ENCODE measurements around the gene TSPAN9.
A peak's percentile ranks its signal among the peaks of the same experiment; 100 is the strongest.

Gene TSPAN9

GRCh38 chr12:3076730-3077571 is at the start of gene TSPAN9:
Gene TSPAN9, plus strand, starts transcription at chr12:3077379. Its CDS starts 123,815 bp downstream, at chr12:3201194.
- peaks cover 0 to 4% (median 0%) of the 10 kb centered on the region in 5 donors for H3K36me3 ChIP-seq (ENCODE audit: control insufficient read depth in 5 of 5, insufficient read depth in 5 of 5, low read length in 5 of 5)
- peak within 1 kb of the TSS; percentile 74 to 81 (median 80) for H3K4me3 ChIP-seq (ENCODE audit: low read depth in 1 of 5, low read length in 5 of 5)
- peak within 1 kb of the TSS; percentile 77 for H3K27ac ChIP-seq (ENCODE audit: low read depth, low read length)
- H3K9me3 ChIP-seq (ENCODE audit: control insufficient read depth in 5 of 5, low read length in 5 of 5): no peaks in the 10 kb centered on the region
- peaks cover 4 to 40% (median 25%) of the 10 kb centered on the region in 5 donors for H3K4me1 ChIP-seq (ENCODE audit: control insufficient read depth in 5 of 5, insufficient read depth in 5 of 5, low read length in 5 of 5)
- no peaks in the 10 kb centered on the region for H3K27me3 ChIP-seq (ENCODE audit: control insufficient read depth in 5 of 5, insufficient read depth in 4 of 5, low read length in 5 of 5)
- H3K9ac ChIP-seq (ENCODE audit: low read length in 5 of 5): peak within 1 kb of the TSS; percentile 16 to 86 (median 81)

GRCh38 chr12:3028108-3028507 is 49.1 kb upstream of the TSPAN9 start:
- Histone ChIP-seq H3K9ac (ENCODE audit: low read length in 5 of 5) (no peak overlapping the region), H3K4me1 (ENCODE audit: control insufficient read depth in 5 of 5, insufficient read depth in 5 of 5, low read length in 5 of 5) (peaks cover 2 to 25% (median 22%) of the 10 kb centered on the region in 5 donors), H3K27me3 (ENCODE audit: control insufficient read depth in 5 of 5, insufficient read depth in 4 of 5, low read length in 5 of 5) (peaks cover 0 to 3% (median 0%) of the 10 kb centered on the region in 5 donors), H3K27ac (ENCODE audit: low read depth, low read length) (no peak overlapping the region), H3K9me3 (ENCODE audit: control insufficient read depth in 5 of 5, low read length in 5 of 5) (no peaks in the 10 kb centered on the region), H3K4me3 (ENCODE audit: low read depth in 1 of 5, low read length in 5 of 5) (no peak overlapping the region), H3K36me3 (ENCODE audit: control insufficient read depth in 5 of 5, insufficient read depth in 5 of 5, low read length in 5 of 5) (peaks cover 0 to 12% (median 0%) of the 10 kb centered on the region in 5 donors)

- Histone ChIP-seq H3K36me3 (ENCODE audit: control insufficient read depth in 5 of 5, insufficient read depth in 5 of 5, low read length in 5 of 5) (peaks cover 0 to 12% (median 0%) of the 10 kb centered on the region in 5 donors), H3K9me3 (ENCODE audit: control insufficient read depth in 5 of 5, low read length in 5 of 5) (no peaks in the 10 kb centered on the region), H3K9ac (ENCODE audit: low read length in 5 of 5) (no peak overlapping the region), H3K27me3 (ENCODE audit: control insufficient read depth in 5 of 5, insufficient read depth in 4 of 5, low read length in 5 of 5) (peaks cover 0 to 3% (median 0%) of the 10 kb centered on the region in 5 donors), H3K4me3 (ENCODE audit: low read depth in 1 of 5, low read length in 5 of 5) (no peak overlapping the region), H3K27ac (ENCODE audit: low read depth, low read length) (no peak overlapping the region), H3K4me1 (ENCODE audit: control insufficient read depth in 5 of 5, insufficient read depth in 5 of 5, low read length in 5 of 5) (peaks cover 2 to 37% (median 32%) of the 10 kb centered on the region in 5 donors)
These were observed 46.3 kb upstream of the TSPAN9 start for GRCh38 chr12:3030821-3031429.

- H3K36me3 ChIP-seq (ENCODE audit: control insufficient read depth in 5 of 5, insufficient read depth in 5 of 5, low read length in 5 of 5): peaks cover 0 to 5% (median 0%) of the 10 kb centered on the region in 5 donors
- no peaks in the 10 kb centered on the region for H3K9me3 ChIP-seq (ENCODE audit: control insufficient read depth in 5 of 5, low read length in 5 of 5)
- no peak overlapping the region for H3K9ac ChIP-seq (ENCODE audit: low read length in 5 of 5)
- H3K4me3 ChIP-seq (ENCODE audit: low read depth in 1 of 5, low read length in 5 of 5): no peak overlapping the region
- peaks cover 2 to 37% (median 32%) of the 10 kb centered on the region in 5 donors for H3K4me1 ChIP-seq (ENCODE audit: control insufficient read depth in 5 of 5, insufficient read depth in 5 of 5, low read length in 5 of 5)
- no peak overlapping the region for H3K27ac ChIP-seq (ENCODE audit: low read depth, low read length)
- peaks cover 0 to 3% (median 0%) of the 10 kb centered on the region in 5 donors for H3K27me3 ChIP-seq (ENCODE audit: control insufficient read depth in 5 of 5, insufficient read depth in 4 of 5, low read length in 5 of 5)
These were observed 45.0 kb upstream of the TSPAN9 start for GRCh38 chr12:3032161-3032560.

GRCh38 chr12:3032770-3033538 is 44.2 kb upstream of the TSPAN9 start:
- Histone ChIP-seq H3K9ac (ENCODE audit: low read length in 5 of 5) (no peak overlapping the region), H3K27ac (ENCODE audit: low read depth, low read length) (no peak overlapping the region), H3K27me3 (ENCODE audit: control insufficient read depth in 5 of 5, insufficient read depth in 4 of 5, low read length in 5 of 5) (peaks cover 0 to 3% (median 0%) of the 10 kb centered on the region in 5 donors), H3K4me3 (ENCODE audit: low read depth in 1 of 5, low read length in 5 of 5) (peak overlapping the region in 1 of 5 donors; percentile 12), H3K36me3 (ENCODE audit: control insufficient read depth in 5 of 5, insufficient read depth in 5 of 5, low read length in 5 of 5) (peaks cover 0 to 9% (median 3%) of the 10 kb centered on the region in 5 donors), H3K9me3 (ENCODE audit: control insufficient read depth in 5 of 5, low read length in 5 of 5) (no peaks in the 10 kb centered on the region), H3K4me1 (ENCODE audit: control insufficient read depth in 5 of 5, insufficient read depth in 5 of 5, low read length in 5 of 5) (peaks cover 2 to 37% (median 32%) of the 10 kb centered on the region in 5 donors)

GRCh38 chr12:3033539-3033867 is 43.7 kb upstream of the TSPAN9 start:
- Histone ChIP-seq H3K27ac (ENCODE audit: low read depth, low read length) (no peak overlapping the region), H3K9ac (ENCODE audit: low read length in 5 of 5) (no peak overlapping the region)

GRCh38 chr12:3034067-3034750 is 43.0 kb upstream of the TSPAN9 start:
- no peak overlapping the region for H3K4me3 ChIP-seq (ENCODE audit: low read depth in 1 of 5, low read length in 5 of 5)
- no peaks in the 10 kb centered on the region for H3K9me3 ChIP-seq (ENCODE audit: control insufficient read depth in 5 of 5, low read length in 5 of 5)
- H3K27ac ChIP-seq (ENCODE audit: low read depth, low read length): no peak overlapping the region
- peaks cover 0 to 16% (median 10%) of the 10 kb centered on the region in 5 donors for H3K36me3 ChIP-seq (ENCODE audit: control insufficient read depth in 5 of 5, insufficient read depth in 5 of 5, low read length in 5 of 5)
- H3K4me1 ChIP-seq (ENCODE audit: control insufficient read depth in 5 of 5, insufficient read depth in 5 of 5, low read length in 5 of 5): peaks cover 2 to 37% (median 32%) of the 10 kb centered on the region in 5 donors
- H3K9ac ChIP-seq (ENCODE audit: low read length in 5 of 5): no peak overlapping the region
- H3K27me3 ChIP-seq (ENCODE audit: control insufficient read depth in 5 of 5, insufficient read depth in 4 of 5, low read length in 5 of 5): peaks cover 0 to 3% (median 0%) of the 10 kb centered on the region in 5 donors

More at GRCh38 chr12:3033539-3033867, 43.7 kb upstream of the TSPAN9 start:
- peaks cover 2 to 37% (median 32%) of the 10 kb centered on the region in 5 donors for H3K4me1 ChIP-seq (ENCODE audit: control insufficient read depth in 5 of 5, insufficient read depth in 5 of 5, low read length in 5 of 5)
- H3K9me3 ChIP-seq (ENCODE audit: control insufficient read depth in 5 of 5, low read length in 5 of 5): no peaks in the 10 kb centered on the region
- peaks cover 0 to 3% (median 0%) of the 10 kb centered on the region in 5 donors for H3K27me3 ChIP-seq (ENCODE audit: control insufficient read depth in 5 of 5, insufficient read depth in 4 of 5, low read length in 5 of 5)
- H3K36me3 ChIP-seq (ENCODE audit: control insufficient read depth in 5 of 5, insufficient read depth in 5 of 5, low read length in 5 of 5): peaks cover 0 to 10% (median 8%) of the 10 kb centered on the region in 5 donors
- H3K4me3 ChIP-seq (ENCODE audit: low read depth in 1 of 5, low read length in 5 of 5): no peak overlapping the region

- H3K4me1 ChIP-seq (ENCODE audit: control insufficient read depth in 5 of 5, insufficient read depth in 5 of 5, low read length in 5 of 5): peaks cover 2 to 37% (median 32%) of the 10 kb centered on the region in 5 donors
- peaks cover 0 to 3% (median 0%) of the 10 kb centered on the region in 5 donors for H3K27me3 ChIP-seq (ENCODE audit: control insufficient read depth in 5 of 5, insufficient read depth in 4 of 5, low read length in 5 of 5)
- H3K9me3 ChIP-seq (ENCODE audit: control insufficient read depth in 5 of 5, low read length in 5 of 5): no peaks in the 10 kb centered on the region
- H3K9ac ChIP-seq (ENCODE audit: low read length in 5 of 5): no peak overlapping the region
- H3K27ac ChIP-seq (ENCODE audit: low read depth, low read length): no peak overlapping the region
- no peak overlapping the region for H3K4me3 ChIP-seq (ENCODE audit: low read depth in 1 of 5, low read length in 5 of 5)
- peaks cover 0 to 22% (median 19%) of the 10 kb centered on the region in 5 donors for H3K36me3 ChIP-seq (ENCODE audit: control insufficient read depth in 5 of 5, insufficient read depth in 5 of 5, low read length in 5 of 5)
These were observed 42.0 kb upstream of the TSPAN9 start for GRCh38 chr12:3035171-3035570.
